ENCODE data around the gene GRB10. TPM values are rescaled to one million over a fixed set of nuclear protein-coding genes. Genes with fewer than 3 reads are reported as not detected.

The GRB10 gene
- total and polyA plus RNA-seq, 3 donors from 2014 or later: 54.0 to 81.9 (median 57.7) TPM

DNA sequence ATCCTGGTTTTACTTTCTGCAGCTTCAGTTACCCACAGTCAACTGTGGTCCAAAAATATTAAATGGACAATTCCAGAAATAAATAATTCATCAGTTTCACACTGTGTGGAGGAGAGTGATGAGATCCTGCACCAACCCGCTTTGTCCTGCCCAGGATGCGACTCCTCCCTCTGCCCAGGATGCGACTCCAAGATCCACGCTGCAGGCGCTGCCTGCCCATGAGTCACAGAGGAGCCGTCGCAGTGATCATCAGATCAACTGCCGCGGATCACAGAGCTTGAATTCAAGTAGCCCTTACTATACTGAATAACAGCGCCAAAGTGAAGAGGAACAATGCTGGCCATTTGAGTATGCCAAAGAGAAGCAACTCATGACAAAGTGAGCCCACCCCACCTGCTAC lies 61.5 kb downstream of the GRB10 start:
- no peak overlapping the region for H3K4me3 ChIP-seq
- no peaks in the 10 kb centered on the region for H3K36me3 ChIP-seq (ENCODE audit: low read depth, missing control alignments)
- 94% methylated on average over 10 of the region's 10 CpGs for WGBS, 2 donors
- intact Hi-C loops (cut with DNase I; ENCODE audit: low total_unique reads): no loop called here
- no peak overlapping the region for H3K27ac ChIP-seq
- DNase-seq: no peak
- H3K9me3 ChIP-seq: no peaks in the 10 kb centered on the region
- no peaks in the 10 kb centered on the region for H3K27me3 ChIP-seq
- H3K4me1 ChIP-seq: peaks cover 7% of the 10 kb centered on the region
- TF ChIP-seq POLR2A (IDR thresholded peaks at IDR 0.05): no peak
- TF ChIP-seq, protein P1, sequence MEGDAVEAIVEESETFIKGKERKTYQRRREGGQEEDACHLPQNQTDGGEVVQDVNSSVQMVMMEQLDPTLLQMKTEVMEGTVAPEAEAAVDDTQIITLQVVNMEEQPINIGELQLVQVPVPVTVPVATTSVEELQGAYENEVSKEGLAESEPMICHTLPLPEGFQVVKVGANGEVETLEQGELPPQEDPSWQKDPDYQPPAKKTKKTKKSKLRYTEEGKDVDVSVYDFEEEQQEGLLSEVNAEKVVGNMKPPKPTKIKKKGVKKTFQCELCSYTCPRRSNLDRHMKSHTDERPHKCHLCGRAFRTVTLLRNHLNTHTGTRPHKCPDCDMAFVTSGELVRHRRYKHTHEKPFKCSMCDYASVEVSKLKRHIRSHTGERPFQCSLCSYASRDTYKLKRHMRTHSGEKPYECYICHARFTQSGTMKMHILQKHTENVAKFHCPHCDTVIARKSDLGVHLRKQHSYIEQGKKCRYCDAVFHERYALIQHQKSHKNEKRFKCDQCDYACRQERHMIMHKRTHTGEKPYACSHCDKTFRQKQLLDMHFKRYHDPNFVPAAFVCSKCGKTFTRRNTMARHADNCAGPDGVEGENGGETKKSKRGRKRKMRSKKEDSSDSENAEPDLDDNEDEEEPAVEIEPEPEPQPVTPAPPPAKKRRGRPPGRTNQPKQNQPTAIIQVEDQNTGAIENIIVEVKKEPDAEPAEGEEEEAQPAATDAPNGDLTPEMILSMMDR (IDR thresholded peaks at IDR 0.05): no peak

DNA sequence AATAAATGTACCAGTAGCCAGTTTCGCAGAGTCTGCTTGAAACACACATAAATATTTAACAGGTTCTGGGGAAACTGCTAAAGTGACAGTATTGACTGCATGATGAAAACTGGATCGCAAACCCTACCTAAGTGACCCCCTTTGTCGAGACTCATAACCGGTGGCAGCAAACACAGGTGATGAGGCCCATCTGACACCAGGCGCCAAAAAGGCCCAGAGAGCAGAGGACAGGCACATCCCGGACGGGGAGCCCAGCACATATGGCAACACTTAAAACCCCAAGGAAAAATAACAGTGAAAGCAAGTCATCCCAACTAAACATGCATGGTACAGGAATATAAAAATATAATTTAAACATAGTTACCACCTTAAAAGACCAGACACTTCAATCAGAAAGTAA lies 62.4 kb downstream of the GRB10 start:
- DNase-seq: no peak
- Histone ChIP-seq H3K36me3 (ENCODE audit: low read depth, missing control alignments) (no peaks in the 10 kb centered on the region), H3K27ac (no peak overlapping the region), H3K4me3 (no peak overlapping the region), H3K27me3 (no peaks in the 10 kb centered on the region), H3K4me1 (no peaks in the 10 kb centered on the region), H3K9me3 (no peaks in the 10 kb centered on the region)
- intact Hi-C loops (cut with DNase I; ENCODE audit: low total_unique reads): no loop called here
- no peak for TF ChIP-seq POLR2A (IDR thresholded peaks at IDR 0.05)
- TF ChIP-seq, protein P1 (IDR thresholded peaks at IDR 0.05): no peak
- WGBS, 2 donors: 86 to 87% methylated on average over 7 of the region's 7 CpGs

DNA sequence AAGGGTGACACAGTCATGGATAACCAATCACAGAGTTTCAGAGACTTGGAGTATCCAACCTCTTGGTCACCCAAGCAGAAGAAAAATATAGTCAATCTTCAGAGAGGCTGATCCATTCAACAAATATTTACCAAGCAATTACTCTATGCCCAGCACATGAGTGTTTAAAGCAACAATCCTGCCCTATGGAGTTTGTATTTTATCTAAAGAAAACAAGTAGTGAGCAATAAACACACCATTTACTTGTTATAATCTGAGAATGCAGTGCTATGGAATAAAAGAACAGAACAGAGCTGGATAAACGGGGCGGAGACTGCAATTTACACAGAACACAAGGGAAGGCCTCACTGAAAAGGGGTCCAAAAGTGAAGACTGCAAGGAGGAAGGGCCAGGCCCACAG lies 63.8 kb downstream of the GRB10 start:
- Histone ChIP-seq H3K27me3 (no peaks in the 10 kb centered on the region), H3K9me3 (no peaks in the 10 kb centered on the region), H3K4me1 (no peaks in the 10 kb centered on the region), H3K36me3 (ENCODE audit: low read depth, missing control alignments) (no peaks in the 10 kb centered on the region), H3K27ac (no peak overlapping the region), H3K4me3 (no peak overlapping the region)
- no peak for DNase-seq
- TF ChIP-seq, protein P1 (IDR thresholded peaks at IDR 0.05): no peak
- TF ChIP-seq POLR2A (IDR thresholded peaks at IDR 0.05): no peak
- intact Hi-C loops (cut with DNase I; ENCODE audit: low total_unique reads): no loop called here
- 88 to 93% methylated on average over 2 of the region's 2 CpGs for WGBS, 2 donors

DNA sequence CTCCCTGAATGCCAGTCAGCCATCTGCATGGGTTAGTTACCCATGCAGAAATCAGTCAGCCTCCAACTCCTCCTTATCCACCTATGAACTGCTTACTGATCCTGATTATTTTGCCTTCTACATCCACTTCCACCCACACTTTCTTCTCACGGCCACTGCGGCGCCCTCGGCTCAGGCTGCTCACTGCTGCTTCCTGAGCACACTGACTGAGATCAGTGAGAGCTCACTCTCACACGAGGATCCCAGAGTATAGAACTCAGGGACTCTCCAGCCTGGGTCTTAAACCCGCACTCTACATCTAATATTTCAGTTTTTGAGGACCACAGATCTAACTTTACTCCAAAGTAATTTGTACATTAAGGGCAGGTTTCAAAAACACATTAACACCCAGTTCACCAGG lies 64.4 kb downstream of the GRB10 start:
- Histone ChIP-seq H3K9me3 (no peaks in the 10 kb centered on the region), H3K4me3 (no peak overlapping the region), H3K4me1 (no peaks in the 10 kb centered on the region), H3K36me3 (ENCODE audit: low read depth, missing control alignments) (no peaks in the 10 kb centered on the region), H3K27me3 (no peaks in the 10 kb centered on the region), H3K27ac (no peak overlapping the region)
- intact Hi-C loops (cut with DNase I; ENCODE audit: low total_unique reads): no loop called here
- WGBS, 2 donors: 72 to 84% methylated on average over 6 of the region's 6 CpGs
- TF ChIP-seq POLR2A (IDR thresholded peaks at IDR 0.05): no peak
- no peak for DNase-seq

DNA sequence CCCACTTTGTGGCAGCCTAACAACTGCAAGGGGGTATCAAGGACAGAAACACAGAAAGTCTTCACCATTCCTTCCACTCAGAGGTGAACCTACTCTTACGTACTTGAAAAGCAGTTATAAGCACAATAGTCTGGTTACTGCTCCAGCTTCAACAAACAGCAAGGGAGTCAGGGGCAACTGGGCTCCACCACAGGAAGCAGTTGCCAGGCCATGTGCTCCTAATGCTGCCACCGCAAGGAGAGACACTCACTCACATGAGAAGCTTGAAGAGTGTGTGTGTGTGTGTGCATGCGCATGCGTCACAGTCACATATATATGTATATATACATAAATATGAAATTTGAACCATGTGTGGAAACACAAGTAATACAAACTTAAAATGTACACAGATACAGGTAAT lies 65.5 kb downstream of the GRB10 start:
- Histone ChIP-seq H3K4me1 (no peaks in the 10 kb centered on the region), H3K27me3 (no peaks in the 10 kb centered on the region), H3K36me3 (ENCODE audit: low read depth, missing control alignments) (no peaks in the 10 kb centered on the region), H3K4me3 (no peak overlapping the region), H3K9me3 (no peaks in the 10 kb centered on the region), H3K27ac (no peak overlapping the region)
- DNase-seq: no peak
- 93 to 95% methylated on average over 4 of the region's 4 CpGs for whole genome bisulfite sequencing, 2 donors
- no peak for TF ChIP-seq POLR2A (IDR thresholded peaks at IDR 0.05)
- TF ChIP-seq, protein P1 (IDR thresholded peaks at IDR 0.05): no peak
- intact Hi-C loops (cut with DNase I; ENCODE audit: low total_unique reads): no loop called here

All from testis (tissue), 3 donors.